DND-41 (cell line): ENCODE results near the gene ARL2BP.

Experiments
- ATAC-seq: fragments of 200-7000 bp; cut with Tn5 transposase; 3 replicates; pipeline ENCODE4 v1.9.1; 2021; ENCODE audit warnings: low read depth; ENCODE audit not compliant: insufficient read depth
- DNase-seq: peaks from one replicate; pipeline ENCODE4 v3.0.0-alpha.2; 2020
- H2AFZ ChIP-seq: 2 replicates; pipeline ENCODE4 v1.6.0; 2012; ENCODE audit warnings: low read depth, low read length
- H3K27ac ChIP-seq: 2 replicates; pipeline ENCODE4 v1.5.1; 2012; ENCODE audit warnings: low read length, inconsistent platforms
- H3K27me3 ChIP-seq: fragments of 200-600 bp; sonication (generic); 2 replicates; pipeline ENCODE4 v1.6.0; 2012; ENCODE audit warnings: low read length, mild to moderate bottlenecking, inconsistent platforms; ENCODE audit not compliant: insufficient read depth, poor library complexity
- H3K36me3 ChIP-seq: 2 replicates; pipeline ENCODE4 v1.5.1; 2012; ENCODE audit warnings: low read length, inconsistent platforms; ENCODE audit not compliant: insufficient read depth
- H3K4me1 ChIP-seq: 2 replicates; pipeline ENCODE4 v1.5.1; 2012; ENCODE audit warnings: mild to moderate bottlenecking, low read length; ENCODE audit not compliant: insufficient read depth
- H3K4me2 ChIP-seq: 2 replicates; pipeline ENCODE4 v1.6.0; 2012; ENCODE audit warnings: mild to moderate bottlenecking, moderate library complexity, low read length, inconsistent platforms; ENCODE audit not compliant: insufficient read depth
- H3K4me3 ChIP-seq, 2 experiments: fragments of 200-600 bp in 1 of 2; shearing (Covaris generic) in 1 of 2; 2 replicates each; pipeline ENCODE4 v1.5.1; 2012 to 2016; ENCODE audit warnings: inconsistent platforms in 2 of 2, low read length in 2 of 2, mild to moderate bottlenecking in 2 of 2, low read depth in 1 of 2, moderate library complexity in 1 of 2
- H3K79me2 ChIP-seq: 2 replicates; pipeline ENCODE4 v1.6.0; 2012; ENCODE audit warnings: low read length, inconsistent platforms; ENCODE audit not compliant: insufficient read depth
- H3K9ac ChIP-seq: 2 replicates; pipeline ENCODE4 v1.6.0; 2012; ENCODE audit warnings: low read depth, mild to moderate bottlenecking, inconsistent platforms, low read length, moderate library complexity
- H3K9me3 ChIP-seq: 2 replicates; pipeline ENCODE4 v1.5.1; 2012; ENCODE audit warnings: low read length, moderate library complexity, mild to moderate bottlenecking, inconsistent platforms; ENCODE audit not compliant: insufficient read depth, severe bottlenecking
- H4K20me1 ChIP-seq: 2 replicates; pipeline ENCODE4 v1.6.0; 2012; ENCODE audit warnings: low read length; ENCODE audit not compliant: insufficient read depth
- CTCF ChIP-seq: IDR thresholded peaks from 2 replicates; pipeline ENCODE4 v1.5.1; 2012; ENCODE audit warnings: borderline replicate concordance, low read length, moderate library complexity, mild to moderate bottlenecking; ENCODE audit not compliant: poor library complexity, severe bottlenecking; ENCODE audit errors: extremely low read depth
- EZH2 ChIP-seq: IDR thresholded peaks from 3 replicates; pipeline ENCODE4 v1.6.1; 2012; ENCODE audit warnings: borderline replicate concordance, low read depth, mild to moderate bottlenecking, moderate library complexity, low read length, inconsistent platforms; ENCODE audit not compliant: severe bottlenecking

Gene ARL2BP

GRCh38 chr16:57276596-57276995, 31.5 kb downstream of the ARL2BP start:
- no peak overlapping the region for H2AFZ ChIP-seq
- peaks cover 16% of the 10 kb centered on the region for H3K27me3 ChIP-seq
- no peak overlapping the region for H3K4me3 ChIP-seq
- no peak overlapping the region for H3K27ac ChIP-seq
- peaks cover 21% of the 10 kb centered on the region for H3K4me1 ChIP-seq
- ATAC-seq (no peak), DNase-seq (no peak)
- H3K9ac ChIP-seq, result no peak overlapping the region
- H4K20me1 ChIP-seq, result peaks cover 20% of the 10 kb centered on the region
- no peaks in the 10 kb centered on the region for H3K79me2 ChIP-seq
- TF ChIP-seq EZH2 (no peak), CTCF (no peak)
- H3K36me3 ChIP-seq, result no peaks in the 10 kb centered on the region
- H3K9me3 ChIP-seq, result no peaks in the 10 kb centered on the region
- H3K4me2 ChIP-seq, result no peak overlapping the region

- H2AFZ ChIP-seq, result no peak overlapping the region
- H3K4me1 ChIP-seq, result peaks cover 21% of the 10 kb centered on the region
- DNase-seq (peak; percentile 90), ATAC-seq (peak; percentile 98)
- no peak overlapping the region for H3K27ac ChIP-seq
- H3K36me3 ChIP-seq, result no peaks in the 10 kb centered on the region
- H3K9me3 ChIP-seq, result no peaks in the 10 kb centered on the region
- peaks cover 20% of the 10 kb centered on the region for H4K20me1 ChIP-seq
- no peak overlapping the region for H3K9ac ChIP-seq
- H3K27me3 ChIP-seq, result peaks cover 16% of the 10 kb centered on the region
- H3K79me2 ChIP-seq, result no peaks in the 10 kb centered on the region
- H3K4me3 ChIP-seq, result no peak overlapping the region
- TF ChIP-seq EZH2 (no peak), CTCF (no peak)
- no peak overlapping the region; the same call in 1 of the 2 replicates for H3K4me2 ChIP-seq
These were observed 32.5 kb downstream of the ARL2BP start for GRCh38 chr16:57277586-57277985.

- no peak overlapping the region for H2AFZ ChIP-seq
- H3K4me1 ChIP-seq, result peaks cover 21% of the 10 kb centered on the region
- no peak overlapping the region for H3K9ac ChIP-seq
- H3K27ac ChIP-seq, result no peak overlapping the region
- ATAC-seq, result no peak
- no peak overlapping the region for H3K4me3 ChIP-seq
- no peaks in the 10 kb centered on the region for H3K79me2 ChIP-seq
- peaks cover 16% of the 10 kb centered on the region for H3K27me3 ChIP-seq
- H3K36me3 ChIP-seq, result no peaks in the 10 kb centered on the region
- peaks cover 19% of the 10 kb centered on the region for H4K20me1 ChIP-seq
- DNase-seq, result no peak
- H3K4me2 ChIP-seq, result no peak overlapping the region
- no peaks in the 10 kb centered on the region for H3K9me3 ChIP-seq
- TF ChIP-seq CTCF (no peak), EZH2 (no peak)
These were observed 33.4 kb downstream of the ARL2BP start for GRCh38 chr16:57278494-57278893.
